H1 (cell line): Measurements from ENCODE around the gene ITGA6.
A peak's percentile ranks its signal among the peaks of the same experiment; 100 is the strongest.

Experiments used
- CEBPB ChIP-seq: IDR thresholded peaks from 2 replicates; pipeline ENCODE4 v1.6.1; 2012; ENCODE audit warnings: low read depth, low read length
- CTCF ChIP-seq, 3 experiments: IDR thresholded peaks; 1 replicate in 2 of 3; 2 replicates in 1 of 3; pipeline versions ENCODE4 v1.5.1 to v1.6.1; 2011; ENCODE audit warnings: low read length in 3 of 3, mild to moderate bottlenecking in 3 of 3, inconsistent platforms in 2 of 3, low read depth in 1 of 3, moderate library complexity in 1 of 3; ENCODE audit not compliant: insufficient read depth in 1 of 3; ENCODE audit errors: control extremely low read depth in 1 of 3
- EZH2 ChIP-seq: fragments of 200-600 bp; sonication (generic); IDR thresholded peaks from 2 replicates; pipeline ENCODE4 v1.7.1; 2012; ENCODE audit warnings: low read depth, mild to moderate bottlenecking, moderate library complexity, low read length, inconsistent platforms; ENCODE audit not compliant: severe bottlenecking
- JUN ChIP-seq: IDR thresholded peaks from 2 replicates; pipeline ENCODE4 v1.6.1; 2011; ENCODE audit warnings: low read depth, mild to moderate bottlenecking, improper control_type of control experiment, low read length
- MAFK ChIP-seq: IDR thresholded peaks from 2 replicates; pipeline ENCODE4 v1.6.1; 2012; ENCODE audit warnings: low read depth, mild to moderate bottlenecking, improper control_type of control experiment, low read length
- MAX ChIP-seq: IDR thresholded peaks from 2 replicates; pipeline ENCODE4 v1.6.1; 2012; ENCODE audit warnings: inconsistent platforms
- POLR2A ChIP-seq, 2 experiments: IDR thresholded peaks; 1 replicate in 1 of 2; 2 replicates in 1 of 2; pipeline ENCODE4 v1.6.1; 2011; ENCODE audit warnings: low read depth in 2 of 2, low read length in 2 of 2, mild to moderate bottlenecking in 2 of 2; ENCODE audit errors: control extremely low read depth in 1 of 2
- POLR2AphosphoS5 ChIP-seq: IDR thresholded peaks from 2 replicates; pipeline ENCODE4 v1.6.1; 2011; ENCODE audit warnings: low read depth, low read length
- RAD21 ChIP-seq, 2 experiments: IDR thresholded peaks in 1 of 2; conservative IDR thresholded peaks in 1 of 2; 2 replicates each; pipeline ENCODE4 v1.6.1; 2011; ENCODE audit warnings: low read depth in 2 of 2, low read length in 2 of 2, improper control_type of control experiment in 1 of 2, inconsistent platforms in 1 of 2, mild to moderate bottlenecking in 1 of 2, moderate library complexity in 1 of 2
- SIRT6 ChIP-seq: IDR thresholded peaks from one replicate; pipeline ENCODE4 v1.7.1; 2012; ENCODE audit warnings: low read length, inconsistent platforms
- TAF1 ChIP-seq: IDR thresholded peaks from 2 replicates; pipeline ENCODE4 v1.6.1; 2011; ENCODE audit warnings: mild to moderate bottlenecking, low read depth, low read length
- USF2 ChIP-seq: IDR thresholded peaks from 2 replicates; pipeline ENCODE4 v1.6.1; 2011; ENCODE audit warnings: low read length, improper control_type of control experiment

- peak in 1 of 3 experiments; percentile 25; a peak in 1 of 4 replicates for TF ChIP-seq CTCF (IDR thresholded peaks at IDR 0.05; ENCODE audit: control extremely low read depth in 1 of 3, insufficient read depth in 1 of 3, low read depth in 1 of 3, low read length in 3 of 3)
- no peak for TF ChIP-seq POLR2AphosphoS5
- no peak for TF ChIP-seq CEBPB
- TF ChIP-seq JUN: no peak
- TF ChIP-seq POLR2A (IDR thresholded peaks at IDR 0.05; ENCODE audit: control extremely low read depth in 1 of 2, low read depth in 2 of 2, low read length in 2 of 2): peak in 1 of 2 experiments; percentile 55; a peak in 2 of 3 replicates
- TF ChIP-seq SIRT6: no peak
- no peak for TF ChIP-seq MAFK
- TF ChIP-seq EZH2: no peak
- TF ChIP-seq USF2: no peak
- peak; percentile 61 for TF ChIP-seq MAX
- peak; percentile 27 to 38; a peak in 2 of 4 replicates for TF ChIP-seq RAD21 (IDR thresholded peaks at IDR 0.05 in 1 of 2, conservative IDR thresholded peaks at IDR 0.05 in 1 of 2; ENCODE audit: low read depth in 2 of 2, low read length in 2 of 2)
- TF ChIP-seq TAF1: 0 out of 2 replicates have a peak, but pooled peaks have one; percentile 10
These were observed 825 bp downstream of the ITGA6 start for GRCh38 chr2:172427990-172428831.
